DND-41 (cell line): ENCODE measurements around the gene NCOA3.

Source experiments
- CTCF ChIP-seq: IDR thresholded peaks from 2 replicates; pipeline ENCODE4 v1.5.1; 2012; ENCODE audit warnings: borderline replicate concordance, low read length, moderate library complexity, mild to moderate bottlenecking; ENCODE audit not compliant: poor library complexity, severe bottlenecking; ENCODE audit errors: extremely low read depth
- EZH2 ChIP-seq: IDR thresholded peaks from 3 replicates; pipeline ENCODE4 v1.6.1; 2012; ENCODE audit warnings: borderline replicate concordance, low read depth, mild to moderate bottlenecking, moderate library complexity, low read length, inconsistent platforms; ENCODE audit not compliant: severe bottlenecking

- TF ChIP-seq CTCF (no peak), EZH2 (no peak)
Measured at GRCh38 chr20:47566269-47566668, 64.6 kb downstream of the NCOA3 start.
